H1 (cell line): Measurements from ENCODE around the gene SYDE2.

Experiments used
- GABPA ChIP-seq: IDR thresholded peaks from 2 replicates; pipeline ENCODE4 v1.6.1; 2011; ENCODE audit warnings: mild to moderate bottlenecking, low read length, moderate library complexity, borderline replicate concordance; ENCODE audit not compliant: insufficient read depth
- POLR2AphosphoS5 ChIP-seq: IDR thresholded peaks from 2 replicates; pipeline ENCODE4 v1.6.1; 2011; ENCODE audit warnings: low read depth, low read length
- SIN3A ChIP-seq, 2 experiments: IDR thresholded peaks in 1 of 2; conservative IDR thresholded peaks in 1 of 2; 2 replicates each; pipeline ENCODE4 v1.6.1; 2011 to 2012; ENCODE audit warnings: low read length in 2 of 2, improper control_type of control experiment in 1 of 2, low read depth in 1 of 2, mild to moderate bottlenecking in 1 of 2

DNA sequence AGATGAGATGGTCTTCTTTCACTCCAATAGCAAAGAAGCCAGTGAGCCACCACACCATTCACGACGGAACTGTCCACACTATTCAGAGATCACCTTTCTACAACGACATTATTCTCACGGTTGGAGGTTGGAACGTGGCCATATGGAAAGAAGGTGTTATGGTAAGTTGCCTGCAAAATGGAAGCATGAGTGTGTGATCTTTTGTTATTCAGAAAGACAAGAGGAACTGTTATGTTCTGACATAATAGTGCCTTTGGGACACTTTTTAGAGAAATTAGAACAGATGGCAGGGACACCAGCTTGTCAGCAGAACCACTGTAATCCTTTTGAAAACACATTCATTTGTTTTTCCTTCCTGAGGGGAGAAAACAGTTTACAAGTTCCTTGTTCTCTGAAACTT, 76.7 kb downstream of the SYDE2 start:
- TF ChIP-seq SIN3A (conservative IDR thresholded peaks at IDR 0.05 in 1 of 2, IDR thresholded peaks at IDR 0.05 in 1 of 2; ENCODE audit: low read depth in 1 of 2, low read length in 2 of 2), result no peak
- TF ChIP-seq GABPA, result no peak
- no peak for TF ChIP-seq POLR2AphosphoS5
